Myocyte (in vitro differentiated cells): Measurements from ENCODE around the gene ANXA10. TPM values are rescaled to one million over a fixed set of nuclear protein-coding genes. Genes with fewer than 3 reads are reported as not detected.
A peak's percentile ranks its signal among the peaks of the same experiment; 100 is the strongest.
"Not testable (repeated sequence)": the region's sequence is repeated elsewhere in the genome, so short reads cannot be mapped to it uniquely, and the experiment has no call there.

Experiments used
- DNase-seq: peaks from one replicate; pipeline ENCODE4 v3.0.0-alpha.2; 2012; ENCODE audit warnings: low read depth
- polyA plus RNA-seq: library from polyadenylated mRNA; unstranded; fragments of >200 nt; gene quantifications from one replicate; pipeline ENCODE4 v1.2.1, GENCODE V29; 2012; ENCODE audit warnings: missing spikeins
- total RNA-seq: library from RNA; depleted of rRNA; stranded (reverse); fragments of >200 nt; gene quantifications from 2 replicates; pipeline ENCODE4 v1.2.3, GENCODE V29; 2014

ANXA10 gene
- 0.16 TPM in 1 of 2 replicates, not detected in the other for total RNA-seq
- polyA plus RNA-seq = 0.11 TPM

- no peak for DNase-seq
These were observed at the start of gene ANXA10 for GRCh38 chr4:168092176-168092712. TSS of gene ANXA10 (plus strand) at chr4:168092537. CDS start at chr4:168092701, 164 bp downstream.

GRCh38 chr4:168045354-168045753 is 47.0 kb upstream of the ANXA10 start:
- DNase-seq = no peak

- DNase-seq = no peak
These were observed 42.3 kb upstream of the ANXA10 start for GRCh38 chr4:168050002-168050401.

DNA sequence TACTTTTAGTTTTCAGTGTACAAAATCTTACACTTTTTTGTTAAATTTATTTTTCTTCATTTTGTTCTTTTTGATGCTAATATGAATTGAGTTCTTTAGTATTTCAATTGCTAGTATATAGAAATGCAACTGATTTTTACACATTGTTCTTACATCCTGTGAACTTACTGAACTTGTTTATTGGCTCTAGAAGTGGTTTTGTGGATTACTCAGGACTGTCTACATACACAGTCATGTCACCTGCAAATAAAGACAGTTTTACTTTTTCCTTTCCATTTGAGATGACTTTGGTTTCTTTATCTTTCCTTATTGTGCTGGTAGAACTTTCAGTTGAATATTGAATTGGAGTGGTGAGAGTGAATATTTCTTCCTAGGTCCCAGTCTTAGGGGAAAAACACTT is 40.8 kb upstream of the ANXA10 start:
- DNase-seq = no peak

DNA sequence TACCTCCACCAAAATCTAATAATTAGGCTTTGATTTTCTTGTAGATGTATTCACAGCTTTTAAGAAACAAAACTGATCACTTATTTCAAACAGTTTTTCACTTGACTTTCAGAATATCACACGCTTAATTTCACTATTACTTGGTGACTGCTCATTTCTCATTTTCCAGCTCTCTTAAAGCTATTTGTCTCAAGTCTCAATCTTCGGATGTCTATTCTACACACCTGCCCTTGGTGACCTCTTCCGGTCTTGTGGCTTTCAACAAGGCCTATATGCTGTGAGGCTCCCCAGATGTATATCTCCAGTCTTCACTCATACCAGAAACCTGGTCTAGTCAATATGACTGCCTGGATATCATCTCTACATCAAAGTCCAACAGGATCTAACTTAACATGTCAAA is 34.9 kb upstream of the ANXA10 start:
- DNase-seq = no peak

DNA sequence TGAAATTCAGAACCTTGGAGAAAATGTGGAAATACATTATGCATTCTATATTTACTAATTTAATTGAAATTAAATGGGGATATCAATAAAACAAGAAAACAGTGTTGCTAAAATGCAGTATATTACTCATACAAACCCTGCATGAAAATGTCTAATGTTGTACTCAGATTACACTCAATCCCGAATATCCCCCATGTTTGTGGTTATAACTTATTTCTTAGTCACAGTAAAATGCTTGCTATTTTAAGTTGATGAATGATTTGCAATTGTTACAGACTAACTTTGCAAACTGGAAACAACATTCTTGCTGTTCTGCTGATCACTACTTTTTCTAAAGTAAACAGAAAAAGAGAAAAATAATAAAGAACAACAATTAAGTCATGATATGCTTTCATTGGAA is 33.1 kb upstream of the ANXA10 start:
- DNase-seq = peak; percentile 59

- DNase-seq = peak; percentile 12
These were observed 29.3 kb upstream of the ANXA10 start for GRCh38 chr4:168063031-168063430.

- no peak for DNase-seq
These were observed 21.4 kb upstream of the ANXA10 start for GRCh38 chr4:168070903-168071302.

- DNase-seq = peak; percentile 44
These were observed 21.0 kb upstream of the ANXA10 start for GRCh38 chr4:168071304-168071703.

GRCh38 chr4:168074861-168075260 is 17.5 kb upstream of the ANXA10 start:
- DNase-seq = no peak

DNA sequence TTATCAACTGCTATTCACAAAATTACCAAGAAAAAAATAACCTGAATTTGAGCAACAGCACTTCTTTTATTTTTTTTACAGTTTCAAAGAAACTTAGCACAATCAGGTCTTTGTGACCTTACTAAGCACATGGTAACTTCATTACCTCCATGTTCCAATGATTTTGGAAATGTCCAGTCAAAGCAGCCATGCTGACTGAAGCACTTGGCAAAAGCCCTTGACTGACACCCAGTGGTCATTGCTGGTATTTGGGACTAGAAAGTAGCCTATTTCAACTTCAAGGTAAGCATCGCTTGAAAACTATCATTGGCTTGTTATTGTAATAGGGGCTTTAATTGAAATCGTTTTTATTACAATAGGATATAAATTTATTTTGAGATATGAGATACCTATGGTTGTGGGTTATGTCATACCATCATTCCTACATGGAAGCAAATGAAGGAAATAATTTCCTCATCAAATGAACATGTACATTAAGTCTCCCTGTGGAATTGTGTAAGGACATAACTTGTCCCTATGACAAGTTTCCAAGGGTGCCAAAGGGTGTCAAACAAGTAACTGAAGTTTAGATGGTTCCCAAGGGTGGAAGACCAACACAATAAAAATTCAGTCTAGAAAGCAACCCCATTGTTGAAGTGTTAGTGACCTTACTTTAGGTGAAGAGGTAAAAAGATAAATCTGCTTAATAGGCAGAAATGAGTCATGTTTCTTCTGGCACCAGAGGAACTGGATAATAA is 15.2 kb upstream of the ANXA10 start:
- DNase-seq = peak; percentile 78

- no peak for DNase-seq
These were observed 14.6 kb upstream of the ANXA10 start for GRCh38 chr4:168077726-168078239.

DNA sequence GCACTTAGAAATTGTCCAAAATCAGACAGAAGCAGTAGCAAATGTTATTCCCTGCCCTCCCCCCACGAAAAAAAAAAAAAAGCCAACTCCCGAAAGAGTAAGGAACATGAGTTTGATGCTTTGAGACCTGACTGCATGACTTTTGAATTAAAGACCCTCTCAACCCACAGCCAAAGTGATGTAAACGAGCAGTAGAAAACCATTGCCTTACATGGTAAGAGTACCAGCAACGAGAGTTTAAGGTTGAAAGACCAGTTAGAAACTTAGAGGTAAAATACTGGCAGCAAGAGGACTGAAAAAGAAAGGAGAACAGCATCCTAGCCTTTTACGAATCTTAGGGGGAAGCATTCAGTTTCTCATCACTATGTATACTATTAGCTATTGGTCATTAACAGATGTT is 10.0 kb upstream of the ANXA10 start:
- DNase-seq = no peak

GRCh38 chr4:168095776-168096406 is 3.6 kb downstream of the ANXA10 start:
- no peak for DNase-seq

DNA sequence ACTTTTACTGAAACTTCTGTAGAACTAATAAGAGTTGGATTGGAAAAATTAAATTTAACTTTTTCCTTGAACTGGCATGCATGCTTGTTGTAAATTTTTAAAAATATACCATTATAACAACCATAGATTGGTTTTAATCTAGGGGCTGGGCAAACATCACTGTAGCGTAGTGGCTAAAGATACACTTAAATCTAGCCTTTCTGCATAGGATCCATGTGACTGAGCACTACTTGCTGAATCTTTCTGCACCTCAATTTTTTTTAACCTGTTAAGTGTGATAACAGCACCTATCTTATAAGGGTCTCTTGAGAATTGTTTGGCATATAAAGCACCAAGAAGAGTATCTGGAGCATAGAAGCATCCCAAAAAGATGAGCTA is 4.1 kb downstream of the ANXA10 start:
- no peak for DNase-seq

GRCh38 chr4:168097161-168097560 is 4.8 kb downstream of the ANXA10 start:
- no peak for DNase-seq

DNA sequence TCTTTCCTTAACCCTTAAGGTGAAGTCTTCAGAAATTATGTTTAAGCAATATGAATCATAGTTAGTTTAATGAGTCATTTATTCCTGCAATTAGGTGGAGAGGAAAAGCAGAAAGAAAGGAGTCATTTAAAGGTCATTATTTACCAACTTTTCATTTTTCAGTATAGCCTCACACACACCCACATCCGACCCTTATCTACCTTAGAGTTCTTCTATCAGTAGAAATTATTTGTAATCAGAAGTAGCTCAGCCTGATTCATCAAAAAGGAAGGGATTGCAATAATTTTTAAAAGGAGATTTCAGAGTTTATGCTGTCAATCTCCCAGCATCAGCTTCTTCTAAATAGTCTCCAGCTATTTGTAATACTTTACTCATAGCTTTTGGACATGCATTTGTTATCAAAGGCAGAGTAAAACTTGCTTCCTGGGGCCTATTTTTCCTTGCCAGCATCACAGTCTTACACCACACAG is 5.9 kb downstream of the ANXA10 start:
- DNase-seq = no peak

DNA sequence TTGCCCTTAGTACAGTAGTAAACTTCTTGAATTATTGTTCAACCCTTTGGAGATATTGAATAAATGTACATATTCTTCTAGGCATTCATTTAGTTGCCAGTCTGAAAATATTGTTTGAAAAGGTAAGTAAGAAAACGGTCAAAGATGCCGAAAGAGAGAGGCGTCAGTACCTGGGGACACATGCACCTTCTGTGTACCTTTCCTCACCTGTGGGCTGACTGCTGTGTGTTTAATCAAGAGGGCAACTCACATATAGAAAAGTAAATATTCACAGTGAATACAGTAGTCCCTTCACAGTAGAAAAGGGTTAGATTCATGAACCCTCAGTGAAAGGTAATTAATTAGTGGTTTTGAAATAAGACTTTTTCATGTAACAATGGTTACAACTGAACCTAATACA is 6.9 kb downstream of the ANXA10 start:
- DNase-seq = no peak

DNA sequence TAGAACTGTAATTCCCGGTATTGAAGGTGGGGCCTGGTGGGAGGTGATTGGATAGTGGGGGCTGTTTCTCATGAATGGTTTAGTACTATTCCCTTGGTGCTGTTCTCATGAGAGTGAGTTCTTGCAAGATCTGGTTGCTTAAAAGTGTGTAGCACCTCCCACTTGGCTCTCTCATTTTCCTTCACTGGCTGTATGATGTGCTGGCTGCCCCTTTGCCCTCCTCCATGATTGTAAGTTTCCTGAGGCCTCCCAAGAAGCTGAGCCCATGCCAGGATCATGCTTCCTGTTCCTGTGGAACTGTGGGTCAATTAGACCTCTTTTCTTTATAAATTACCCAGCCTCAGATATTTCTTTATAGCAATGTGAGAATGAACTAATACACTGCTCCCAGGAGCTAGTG is 8.7 kb downstream of the ANXA10 start:
- no peak for DNase-seq

DNA sequence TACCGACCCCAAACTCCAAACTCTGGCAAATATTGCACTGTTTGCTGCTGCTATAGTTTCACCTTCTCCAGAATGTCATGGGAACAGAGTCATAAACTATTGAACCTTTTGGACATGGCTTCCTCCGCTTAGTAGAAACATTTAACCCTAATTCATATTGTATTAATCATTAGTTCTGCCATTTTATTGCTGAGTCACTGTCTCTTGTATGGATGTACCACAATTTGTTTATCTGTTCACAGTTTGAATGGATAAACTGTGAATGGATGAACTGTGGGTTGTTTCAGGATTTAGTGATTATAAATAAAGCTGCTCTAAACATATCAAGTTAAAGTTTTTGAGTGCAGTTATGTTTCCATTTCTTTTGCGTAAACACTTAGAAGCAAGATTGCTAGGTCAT is 10.1 kb downstream of the ANXA10 start:
- DNase-seq = no peak

GRCh38 chr4:168109527-168109926 is 17.2 kb downstream of the ANXA10 start:
- no peak for DNase-seq

DNA sequence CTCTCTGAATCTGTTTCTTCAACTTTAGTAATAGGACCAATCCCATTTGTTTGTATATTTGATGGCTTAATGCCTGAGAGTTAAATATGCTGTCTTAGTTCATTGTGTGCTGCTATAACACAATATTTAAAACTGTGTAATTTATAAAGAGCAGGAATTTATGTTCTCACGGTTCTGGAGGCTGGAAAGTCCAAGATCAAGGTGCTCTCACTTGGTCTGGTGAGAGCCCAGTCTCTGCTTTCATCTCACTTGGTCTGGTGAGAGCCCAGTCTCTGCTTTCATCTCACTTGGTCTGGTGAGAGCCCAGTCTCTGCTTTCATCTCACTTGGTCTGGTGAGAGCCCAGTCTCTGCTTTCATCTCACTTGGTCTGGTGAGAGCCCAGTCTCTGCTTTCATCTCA is 20.7 kb downstream of the ANXA10 start:
- DNase-seq = not testable (repeated sequence)
